ENCODE measurements around the gene STAP2. TPM values are rescaled to one million over a fixed set of nuclear protein-coding genes. Genes with fewer than 3 reads are reported as not detected.

STAP2 gene
- total RNA-seq, 1 donor from 2014 or later = 11.8 TPM

DNA sequence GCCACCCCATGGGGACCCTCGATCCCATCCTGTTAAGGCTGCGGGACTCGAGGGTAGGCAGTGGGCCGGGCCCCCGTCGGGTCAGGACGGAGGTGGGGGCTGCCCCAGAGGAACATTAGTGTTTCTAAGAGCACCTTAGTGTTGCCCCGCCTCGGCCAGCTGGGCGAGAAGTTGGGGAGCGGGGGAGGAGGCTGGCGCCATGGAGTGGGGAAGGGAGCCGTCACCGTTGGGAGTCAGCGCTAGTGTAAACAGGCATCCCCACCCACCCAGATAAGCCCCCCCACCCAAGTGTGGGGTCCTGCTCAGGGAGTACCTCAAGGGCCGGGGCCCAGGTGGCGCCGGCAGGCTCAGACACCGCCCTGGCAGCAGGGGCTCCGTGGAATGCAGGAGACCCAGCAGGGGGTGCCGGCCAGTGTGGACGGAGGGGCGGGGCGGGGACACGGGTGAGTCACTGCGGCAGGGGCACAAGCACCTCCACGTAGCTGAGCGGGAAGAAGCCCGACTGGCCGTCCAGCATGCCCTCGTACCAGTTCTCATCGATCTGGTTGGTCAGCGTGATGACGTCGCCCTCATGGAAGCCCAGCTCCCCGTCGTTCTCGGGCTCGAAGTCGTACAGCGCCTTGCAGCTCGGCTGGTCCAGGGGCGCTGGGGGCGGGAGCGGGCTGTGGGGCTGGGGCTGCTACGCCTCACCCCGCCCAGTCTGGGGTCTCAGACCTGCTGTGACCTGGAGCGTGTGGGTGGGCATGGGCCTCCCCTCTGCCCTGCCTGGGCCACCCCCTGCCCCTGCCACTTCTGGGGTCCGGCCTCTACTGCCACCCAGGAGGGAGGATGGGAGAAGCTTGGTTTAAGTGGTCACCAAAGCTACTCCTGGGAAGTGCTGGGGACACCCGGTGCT lies 22.8 kb upstream of the STAP2 start:
- H3K27me3 ChIP-seq (ENCODE audit: low read depth) = no peaks in the 10 kb centered on the region
- DNase-seq (peak; percentile 48), ATAC-seq (peak in 1 of 2 donors; percentile 4)
- H3K4me3 ChIP-seq = no peak overlapping the region
- H3K27ac ChIP-seq = no peak overlapping the region
- no peak for TF ChIP-seq CTCF (IDR thresholded peaks at IDR 0.05)
- H3K36me3 ChIP-seq = peaks cover 85% of the 10 kb centered on the region
- no peaks in the 10 kb centered on the region for H3K9me3 ChIP-seq
- intact Hi-C loops (cut with DNase I) = no loop called here
- H3K4me1 ChIP-seq = no peaks in the 10 kb centered on the region

DNA sequence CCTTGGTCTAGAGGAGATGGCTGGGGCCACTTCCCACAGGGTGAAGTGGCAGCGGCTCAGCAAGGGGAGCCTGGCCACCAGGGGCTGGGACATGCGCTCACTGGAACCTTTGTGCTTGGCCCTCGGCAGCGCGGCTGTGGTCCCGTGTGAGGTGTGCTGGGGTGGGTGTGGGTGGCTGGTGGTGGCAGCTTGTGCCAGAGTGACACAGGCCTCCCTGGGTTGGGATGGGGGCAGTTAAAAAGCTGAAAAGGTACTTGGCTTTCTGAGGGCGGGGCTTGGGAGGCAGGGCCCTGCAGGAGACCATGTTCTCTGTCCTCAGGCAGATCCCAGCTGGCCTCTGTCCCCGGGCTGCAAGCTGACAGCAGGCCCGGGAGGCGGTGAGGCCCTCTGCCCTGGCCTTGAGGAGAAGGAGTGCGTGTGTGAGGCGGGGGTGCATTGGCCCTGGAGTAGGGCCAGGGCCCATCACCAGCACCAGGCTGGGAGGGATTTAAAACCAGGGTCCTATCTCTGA lies 22.1 kb upstream of the STAP2 start:
- no peak for TF ChIP-seq CTCF (IDR thresholded peaks at IDR 0.05)
- Histone ChIP-seq H3K27ac (no peak overlapping the region), H3K36me3 (peaks cover 85% of the 10 kb centered on the region), H3K4me1 (no peaks in the 10 kb centered on the region), H3K4me3 (no peak overlapping the region), H3K9me3 (no peaks in the 10 kb centered on the region), H3K27me3 (ENCODE audit: low read depth) (no peaks in the 10 kb centered on the region)
- DNase-seq (peak; percentile 49), ATAC-seq (no peak)
- intact Hi-C loops (cut with DNase I) = no loop called here

- DNase-seq (no peak), ATAC-seq (no peak)
- Histone ChIP-seq H3K9me3 (no peaks in the 10 kb centered on the region), H3K27ac (no peak overlapping the region), H3K27me3 (ENCODE audit: low read depth) (no peaks in the 10 kb centered on the region), H3K36me3 (peaks cover 80% of the 10 kb centered on the region), H3K4me1 (no peaks in the 10 kb centered on the region), H3K4me3 (no peak overlapping the region)
- TF ChIP-seq CTCF (IDR thresholded peaks at IDR 0.05) = no peak
- intact Hi-C loops (cut with DNase I) = no loop called here
Measured at GRCh38 chr19:4360081-4360569, 21.5 kb upstream of the STAP2 start.

DNA sequence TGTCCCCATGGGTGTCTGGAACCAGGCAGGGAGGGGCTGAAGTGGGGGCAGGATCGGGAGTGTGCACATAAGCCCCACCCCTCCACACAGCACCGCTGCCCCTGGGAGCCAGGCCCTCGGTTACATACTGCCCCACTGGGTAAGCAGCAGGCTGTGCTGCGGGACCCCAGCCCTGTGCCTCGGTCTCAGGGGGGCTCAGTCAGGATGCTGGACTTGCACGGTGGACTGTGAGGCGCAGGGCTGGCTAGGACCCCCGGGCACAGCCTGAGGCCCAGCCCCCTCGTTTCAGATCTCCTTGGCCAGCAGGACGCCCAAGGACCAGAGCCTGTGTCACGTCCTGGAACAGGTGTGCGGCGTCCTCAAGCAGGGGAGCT lies 21.0 kb upstream of the STAP2 start:
- ATAC-seq = no peak
- H3K4me3 ChIP-seq = no peak overlapping the region
- H3K36me3 ChIP-seq = peaks cover 78% of the 10 kb centered on the region
- H3K9me3 ChIP-seq = no peaks in the 10 kb centered on the region
- intact Hi-C loops (cut with DNase I) = no loop called here
- no peaks in the 10 kb centered on the region for H3K4me1 ChIP-seq
- no peaks in the 10 kb centered on the region for H3K27me3 ChIP-seq (ENCODE audit: low read depth)
- no peak overlapping the region for H3K27ac ChIP-seq
- DNase-seq = no peak
- no peak for TF ChIP-seq CTCF (IDR thresholded peaks at IDR 0.05)

GRCh38 chr19:4358709-4359626 lies 20.3 kb upstream of the STAP2 start:
- DNase-seq = no peak
- no peaks in the 10 kb centered on the region for H3K4me1 ChIP-seq
- no peaks in the 10 kb centered on the region for H3K27me3 ChIP-seq (ENCODE audit: low read depth)
- H3K27ac ChIP-seq = no peak overlapping the region
- no peaks in the 10 kb centered on the region for H3K9me3 ChIP-seq
- peaks cover 78% of the 10 kb centered on the region for H3K36me3 ChIP-seq
- no peak for ATAC-seq
- H3K4me3 ChIP-seq = no peak overlapping the region
- intact Hi-C loops (cut with DNase I) = no loop called here
- no peak for TF ChIP-seq CTCF (IDR thresholded peaks at IDR 0.05)
